ENCODE measurements around the gene FGFBP2. TPM values are rescaled to one million over a fixed set of nuclear protein-coding genes. Genes with fewer than 3 reads are reported as not detected.

Gene FGFBP2
- total and polyA plus RNA-seq, 9 donors: 0.31 to 1.3 (median 0.68) TPM

- DNase-seq: no peak
- peaks cover 3% of the 10 kb centered on the region for H3K9me3 ChIP-seq (replicated peaks; ENCODE audit: control insufficient read depth, low read depth, low read length)
- H3K27me3 ChIP-seq (ENCODE audit: control insufficient read depth, insufficient read depth, low read length): no peaks in the 10 kb centered on the region
- H3K36me3 ChIP-seq (ENCODE audit: control insufficient read depth, insufficient read depth, low read length): peaks cover 7% of the 10 kb centered on the region
- no peak overlapping the region for H3K27ac ChIP-seq (ENCODE audit: low read length)
- no peak overlapping the region for H3K4me3 ChIP-seq (ENCODE audit: low read length)
- 88% methylated on average over 7 of the region's 9 CpGs for WGBS (ENCODE audit: insufficient coverage)
- H3K4me1 ChIP-seq (ENCODE audit: control insufficient read depth, insufficient read depth, low read length): no peaks in the 10 kb centered on the region
Measured at GRCh38 chr4:15971068-15971801, 8.3 kb upstream of the FGFBP2 start.

GRCh38 chr4:15968551-15969300, 5.8 kb upstream of the FGFBP2 start:
- WGBS (ENCODE audit: insufficient coverage): 76% methylated on average over 2 of the region's 11 CpGs
- peaks cover 5% of the 10 kb centered on the region for H3K9me3 ChIP-seq (replicated peaks; ENCODE audit: control insufficient read depth, low read depth, low read length)
- DNase-seq: no peak
- H3K27ac ChIP-seq (ENCODE audit: low read length): no peak overlapping the region
- H3K36me3 ChIP-seq (ENCODE audit: control insufficient read depth, insufficient read depth, low read length): peaks cover 7% of the 10 kb centered on the region
- no peaks in the 10 kb centered on the region for H3K27me3 ChIP-seq (ENCODE audit: control insufficient read depth, insufficient read depth, low read length)
- no peak overlapping the region for H3K4me3 ChIP-seq (ENCODE audit: low read length)
- no peaks in the 10 kb centered on the region for H3K4me1 ChIP-seq (ENCODE audit: control insufficient read depth, insufficient read depth, low read length)

DNA sequence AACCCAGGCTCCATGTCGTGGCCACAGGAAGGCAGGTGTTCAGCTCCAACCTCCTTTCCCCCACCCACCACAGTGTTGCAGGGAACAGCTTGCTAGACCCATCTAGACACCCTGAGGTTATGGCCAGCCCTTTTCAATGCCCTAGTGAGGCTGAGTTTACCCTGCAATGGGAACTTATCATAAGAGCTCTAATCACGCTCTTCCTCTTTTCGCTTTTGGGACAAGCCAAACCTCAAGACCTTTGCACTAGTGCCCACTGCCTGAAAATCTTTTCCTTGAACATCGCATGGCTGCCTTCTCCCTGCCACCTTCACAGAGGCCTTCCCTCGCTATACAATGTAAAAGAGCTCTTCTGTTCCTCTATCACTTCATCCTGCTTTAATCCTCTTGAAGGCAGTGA, 2.4 kb upstream of the FGFBP2 start:
- Histone ChIP-seq H3K9me3 (replicated peaks; ENCODE audit: control insufficient read depth, low read depth, low read length) (peaks cover 5% of the 10 kb centered on the region), H3K4me3 (ENCODE audit: low read length) (no peak overlapping the region)
- 86% methylated on average over 5 of the region's 5 CpGs for WGBS (ENCODE audit: insufficient coverage)

DNA sequence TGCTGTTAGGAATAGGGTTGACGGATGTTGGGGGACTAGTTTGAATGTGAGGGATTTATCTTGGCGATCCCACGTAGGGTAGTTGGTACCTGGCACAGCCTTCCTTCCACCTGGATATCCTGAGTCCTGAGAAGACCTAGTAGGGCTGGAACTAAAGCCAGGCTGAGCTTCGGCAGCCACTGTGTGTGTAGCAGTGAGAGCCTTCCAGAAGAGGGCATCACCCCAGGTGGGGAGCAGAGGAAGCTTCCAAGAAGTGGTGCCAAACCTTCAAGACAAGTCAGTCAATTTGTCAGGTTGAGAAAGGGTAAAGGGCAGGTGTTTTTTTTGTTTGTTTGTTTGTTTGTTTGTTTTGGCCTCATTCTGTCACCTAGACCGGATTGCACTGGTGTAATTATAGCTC, 1.2 kb upstream of the FGFBP2 start:
- DNase-seq: no peak
- 60% methylated on average over 4 of the region's 5 CpGs for WGBS (ENCODE audit: insufficient coverage)
- no peak overlapping the region for H3K4me3 ChIP-seq (ENCODE audit: low read length)
- H3K27ac ChIP-seq (ENCODE audit: low read length): no peak overlapping the region
- H3K4me1 ChIP-seq (ENCODE audit: control insufficient read depth, insufficient read depth, low read length): peaks cover 13% of the 10 kb centered on the region
- H3K27me3 ChIP-seq (ENCODE audit: control insufficient read depth, insufficient read depth, low read length): no peaks in the 10 kb centered on the region
- peaks cover 3% of the 10 kb centered on the region for H3K36me3 ChIP-seq (ENCODE audit: control insufficient read depth, insufficient read depth, low read length)
- peaks cover 5% of the 10 kb centered on the region for H3K9me3 ChIP-seq (replicated peaks; ENCODE audit: control insufficient read depth, low read depth, low read length)

More for the DNA sequence above, 2.4 kb upstream of the FGFBP2 start:
- Histone ChIP-seq H3K4me1 (ENCODE audit: control insufficient read depth, insufficient read depth, low read length) (peaks cover 13% of the 10 kb centered on the region), H3K36me3 (ENCODE audit: control insufficient read depth, insufficient read depth, low read length) (peaks cover 3% of the 10 kb centered on the region), H3K27ac (ENCODE audit: low read length) (no peak overlapping the region), H3K27me3 (ENCODE audit: control insufficient read depth, insufficient read depth, low read length) (no peaks in the 10 kb centered on the region)
- DNase-seq: no peak

DNA sequence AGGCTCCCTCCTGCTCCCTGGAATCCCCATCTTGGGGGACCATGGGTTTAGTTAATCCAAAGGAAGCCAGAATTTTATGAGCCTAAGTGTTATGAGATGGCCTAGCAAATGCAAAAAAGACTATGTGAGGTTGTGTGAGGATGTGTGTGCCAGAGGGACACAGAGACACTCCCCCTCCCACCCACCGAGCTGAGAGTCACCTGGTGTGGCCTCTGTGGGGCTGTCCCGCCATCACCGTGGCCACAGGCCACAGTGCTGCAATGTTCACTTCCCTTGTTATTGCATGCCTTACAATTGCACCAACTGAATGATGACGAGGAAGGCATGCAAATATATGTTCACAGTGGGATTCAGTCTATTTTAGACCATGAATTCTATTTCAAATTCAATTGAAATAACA, 601 bp upstream of the FGFBP2 start:
- H3K27me3 ChIP-seq (ENCODE audit: control insufficient read depth, insufficient read depth, low read length): no peaks in the 10 kb centered on the region
- DNase-seq: no peak
- H3K4me1 ChIP-seq (ENCODE audit: control insufficient read depth, insufficient read depth, low read length): peaks cover 13% of the 10 kb centered on the region
- WGBS (ENCODE audit: insufficient coverage): no CpG with 5 or more reads among the region's 4 CpGs
- no peak overlapping the region for H3K4me3 ChIP-seq (ENCODE audit: low read length)
- H3K9me3 ChIP-seq (replicated peaks; ENCODE audit: control insufficient read depth, low read depth, low read length): peaks cover 5% of the 10 kb centered on the region
- no peak overlapping the region for H3K27ac ChIP-seq (ENCODE audit: low read length)
- H3K36me3 ChIP-seq (ENCODE audit: control insufficient read depth, insufficient read depth, low read length): peaks cover 3% of the 10 kb centered on the region

DNA sequence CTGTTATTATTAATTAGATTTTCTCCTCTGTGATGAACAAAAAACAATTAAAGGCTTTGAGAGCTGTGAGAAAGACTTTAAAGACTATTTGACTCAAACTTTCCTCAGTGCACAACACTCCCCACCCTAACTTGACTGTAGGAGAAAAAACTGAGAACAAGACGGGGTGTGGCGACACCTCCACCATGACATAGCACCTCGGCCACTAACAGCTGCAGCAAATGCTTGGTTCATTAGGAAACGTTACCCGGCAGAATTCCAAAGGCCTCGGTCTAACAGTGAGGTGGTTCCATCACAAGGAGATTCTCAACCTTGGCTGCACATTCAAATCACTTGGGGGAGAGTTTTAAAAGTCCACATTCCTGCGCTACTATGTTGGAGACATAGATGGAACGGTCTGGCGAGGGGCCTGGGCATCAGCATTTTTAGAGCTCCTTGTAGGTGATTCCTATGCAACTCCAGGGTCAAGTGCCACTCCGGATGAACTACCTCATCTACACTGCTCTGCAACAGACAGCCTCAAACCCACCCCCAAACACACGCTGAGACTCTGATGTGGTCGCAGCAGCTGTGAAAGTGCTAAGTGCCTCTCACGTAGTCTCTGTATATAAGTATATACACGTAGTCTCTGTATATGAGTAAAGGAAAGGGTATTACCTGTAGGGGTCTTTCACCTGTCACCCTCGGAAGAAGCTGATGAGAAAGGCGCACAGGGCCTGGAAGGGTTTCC, 1.0 kb downstream of the FGFBP2 start:
- H3K36me3 ChIP-seq (ENCODE audit: control insufficient read depth, insufficient read depth, low read length): peaks cover 3% of the 10 kb centered on the region
- H3K4me1 ChIP-seq (ENCODE audit: control insufficient read depth, insufficient read depth, low read length): peaks cover 13% of the 10 kb centered on the region
- no peaks in the 10 kb centered on the region for H3K27me3 ChIP-seq (ENCODE audit: control insufficient read depth, insufficient read depth, low read length)
- no peak overlapping the region for H3K4me3 ChIP-seq (ENCODE audit: low read length)
- H3K9me3 ChIP-seq (replicated peaks; ENCODE audit: control insufficient read depth, low read depth, low read length): peaks cover 5% of the 10 kb centered on the region
- WGBS (ENCODE audit: insufficient coverage): 92% methylated on average over 2 of the region's 16 CpGs
- no peak overlapping the region for H3K27ac ChIP-seq (ENCODE audit: low read length)
- DNase-seq: peak; percentile 51

- Histone ChIP-seq H3K4me1 (ENCODE audit: control insufficient read depth, insufficient read depth, low read length) (peaks cover 13% of the 10 kb centered on the region), H3K36me3 (ENCODE audit: control insufficient read depth, insufficient read depth, low read length) (no peaks in the 10 kb centered on the region), H3K9me3 (replicated peaks; ENCODE audit: control insufficient read depth, low read depth, low read length) (no peaks in the 10 kb centered on the region), H3K27ac (ENCODE audit: low read length) (no peak overlapping the region), H3K4me3 (ENCODE audit: low read length) (no peak overlapping the region), H3K27me3 (ENCODE audit: control insufficient read depth, insufficient read depth, low read length) (no peaks in the 10 kb centered on the region)
- no peak for DNase-seq
- WGBS (ENCODE audit: insufficient coverage): no CpG with 5 or more reads among the region's 2 CpGs
Measured at GRCh38 chr4:15958562-15958961, 4.4 kb downstream of the FGFBP2 start.

GRCh38 chr4:15956179-15956850, 6.7 kb downstream of the FGFBP2 start:
- 51% methylated on average over 8 of the region's 9 CpGs for WGBS (ENCODE audit: insufficient coverage)

DNA sequence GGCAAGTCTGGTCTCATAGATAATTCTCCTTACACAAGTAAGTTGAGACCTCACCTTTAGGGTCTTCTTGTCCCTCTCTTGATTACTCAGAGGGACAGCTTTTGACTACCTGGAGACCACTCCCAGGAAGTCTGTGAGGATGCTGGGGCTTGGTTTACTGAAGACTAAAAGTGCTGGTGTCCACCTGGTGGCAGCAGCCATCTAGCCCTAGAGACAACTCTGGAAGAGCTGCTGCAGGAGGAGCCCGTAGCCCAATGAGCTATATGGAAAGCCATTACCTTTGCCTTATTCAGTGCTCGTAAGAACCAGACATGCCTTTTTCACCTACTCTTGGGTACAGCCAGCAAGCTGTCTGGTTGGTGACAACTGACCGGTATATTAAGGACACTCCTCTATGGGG, 7.3 kb downstream of the FGFBP2 start:
- H3K36me3 ChIP-seq (ENCODE audit: control insufficient read depth, insufficient read depth, low read length): no peaks in the 10 kb centered on the region
- no peak overlapping the region for H3K4me3 ChIP-seq (ENCODE audit: low read length)
- DNase-seq: no peak
- H3K9me3 ChIP-seq (replicated peaks; ENCODE audit: control insufficient read depth, low read depth, low read length): no peaks in the 10 kb centered on the region
- 69% methylated on average over 2 of the region's 3 CpGs for WGBS (ENCODE audit: insufficient coverage)
- no peaks in the 10 kb centered on the region for H3K27me3 ChIP-seq (ENCODE audit: control insufficient read depth, insufficient read depth, low read length)
- H3K4me1 ChIP-seq (ENCODE audit: control insufficient read depth, insufficient read depth, low read length): no peaks in the 10 kb centered on the region
- H3K27ac ChIP-seq (ENCODE audit: low read length): no peak overlapping the region

More at GRCh38 chr4:15956179-15956850, 6.7 kb downstream of the FGFBP2 start:
- Histone ChIP-seq H3K4me3 (ENCODE audit: low read length) (no peak overlapping the region), H3K27ac (ENCODE audit: low read length) (no peak overlapping the region), H3K9me3 (replicated peaks; ENCODE audit: control insufficient read depth, low read depth, low read length) (no peaks in the 10 kb centered on the region), H3K4me1 (ENCODE audit: control insufficient read depth, insufficient read depth, low read length) (no peaks in the 10 kb centered on the region), H3K36me3 (ENCODE audit: control insufficient read depth, insufficient read depth, low read length) (no peaks in the 10 kb centered on the region), H3K27me3 (ENCODE audit: control insufficient read depth, insufficient read depth, low read length) (no peaks in the 10 kb centered on the region)
- DNase-seq: peak; percentile 54
